Right lobe of liver (tissue), 4 donors: ENCODE results near the gene CTDSP2.

ENCODE experiments used
- CTCF ChIP-seq, 4 donors: fragments of 200-600 bp in 3 of 4; fragments of 450-650 bp in 1 of 4; IDR thresholded peaks; one replicate each; pipeline versions ENCODE4 v1.5.1 to v1.8.0; 2016 to 2022; ENCODE audit warnings: antibody characterized with exemption in 4 of 4, mild to moderate bottlenecking in 2 of 4
- POLR2A ChIP-seq: fragments of 450-650 bp; IDR thresholded peaks from one replicate; pipeline ENCODE4 v1.6.1; 2017; ENCODE audit warnings: antibody characterized with exemption, mild to moderate bottlenecking
- donor health status: DM: no; HTN: no; CAD: no.
- donor health status: DM: no; HTN: no; CAD: no.
- donor health status: DM: no; HTN: yes; CAD: no.

- TF ChIP-seq CTCF (IDR thresholded peaks at IDR 0.05) (no peak), POLR2A (no peak)
These were observed 43.9 kb upstream of the CTDSP2 start for GRCh38 chr12:57890191-57891115.
